HG02884 (cell line): Measurements from ENCODE around the gene DOCK1.

Experiments used
- ATAC-seq: cut with Tn5 transposase; IDR thresholded peaks from one replicate; pipeline ENCODE4 v1.9.1; 2021; ENCODE audit warnings: mild to moderate bottlenecking, moderate library complexity; ENCODE audit not compliant: unreplicated experiment

Gene DOCK1

GRCh38 chr10:127485153-127485857 is 580.1 kb downstream of the DOCK1 start:
- no peak for ATAC-seq

- no peak for ATAC-seq
These were observed 581.1 kb downstream of the DOCK1 start for GRCh38 chr10:127486355-127486754.

DNA sequence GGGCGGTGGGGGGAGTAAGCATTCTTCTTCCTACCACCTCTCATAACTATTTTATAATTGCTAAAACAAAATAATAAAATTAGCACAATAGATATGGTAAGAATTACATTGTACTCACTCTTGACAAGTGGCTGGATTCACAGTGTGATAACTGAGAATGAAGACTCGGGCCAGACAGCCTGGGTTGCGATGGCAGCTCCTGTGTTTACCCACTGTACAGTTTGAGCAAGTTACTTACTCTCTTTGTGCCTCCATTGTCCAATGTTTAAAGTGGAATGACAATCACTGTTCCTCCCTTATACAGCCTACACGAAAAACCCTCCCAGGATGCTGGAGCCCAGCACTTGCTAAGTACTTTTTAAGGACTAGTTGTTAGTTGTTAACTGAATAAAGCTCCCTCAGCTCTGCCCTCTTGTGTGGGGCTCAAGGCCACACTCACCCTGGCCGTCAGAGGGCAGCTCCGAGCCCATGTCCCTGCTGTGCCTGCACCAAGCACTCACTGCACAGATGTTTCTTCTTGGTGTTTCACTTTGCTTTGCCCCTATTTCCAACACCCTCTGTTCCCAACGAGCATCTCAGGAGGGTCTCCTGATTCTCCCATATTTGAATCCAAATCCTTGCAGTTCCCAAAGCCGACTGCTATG is 587.5 kb downstream of the DOCK1 start:
- ATAC-seq: no peak

DNA sequence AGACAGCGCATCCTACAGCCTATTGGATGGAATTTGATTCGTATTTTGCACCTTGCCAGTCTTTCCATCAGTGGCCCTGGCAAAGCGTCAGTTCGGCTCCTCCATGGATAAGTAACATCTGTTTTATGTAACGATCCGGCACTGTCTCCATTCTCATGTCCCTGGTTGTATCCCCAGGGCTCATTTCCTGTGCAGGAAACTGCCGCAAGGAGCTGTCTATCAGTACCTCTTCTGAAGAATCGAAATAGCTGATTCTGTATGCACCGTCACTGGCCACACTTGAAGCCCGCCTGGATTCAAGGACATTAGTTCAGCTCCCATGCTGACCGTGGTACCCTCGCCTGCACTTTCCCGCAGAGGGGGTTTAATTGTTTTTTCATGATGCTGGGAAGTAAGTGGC is 590.8 kb downstream of the DOCK1 start:
- ATAC-seq: no peak

DNA sequence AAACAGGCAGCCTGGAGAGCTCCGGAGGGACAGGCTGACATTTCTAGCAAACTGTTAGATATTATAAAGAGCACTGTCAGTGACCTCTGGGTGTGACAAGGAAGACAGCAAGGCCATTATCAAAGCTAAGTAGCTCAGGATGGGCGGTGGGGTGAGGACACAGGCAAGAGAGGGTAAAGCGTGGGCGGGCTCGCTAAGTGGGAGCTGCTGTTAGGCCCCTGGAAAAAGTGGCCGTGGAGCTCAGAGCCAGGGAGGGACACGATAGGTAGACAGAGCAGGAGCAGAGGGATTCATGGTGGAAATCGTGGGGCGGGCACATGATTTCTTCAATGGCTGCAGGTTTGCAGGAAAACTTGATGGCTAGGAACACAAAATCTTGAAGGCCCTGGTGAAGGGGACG is 592.5 kb downstream of the DOCK1 start:
- no peak for ATAC-seq

DNA sequence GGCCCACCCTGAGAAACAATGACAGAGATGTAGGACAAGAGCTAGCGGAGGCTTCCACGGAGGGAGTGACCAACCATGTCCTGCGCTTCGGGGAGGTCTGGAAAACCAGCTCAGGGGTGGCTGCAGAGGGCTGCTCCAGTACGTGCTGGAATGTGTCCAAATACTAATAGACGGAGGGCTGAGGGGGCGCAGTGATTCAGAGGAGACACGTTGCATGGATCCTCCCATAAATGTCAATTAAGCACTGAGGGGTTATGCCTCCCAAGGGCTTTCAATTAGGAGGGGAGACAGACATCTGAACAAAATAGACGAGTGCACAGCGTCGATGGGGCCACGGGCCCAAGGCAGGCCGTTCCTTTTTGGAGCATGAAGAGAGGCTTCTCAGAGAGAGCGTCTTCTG is 592.9 kb downstream of the DOCK1 start:
- no peak for ATAC-seq

GRCh38 chr10:127500127-127500526 is 594.9 kb downstream of the DOCK1 start:
- ATAC-seq: no peak
